Measurements from ENCODE around the gene PLA2G4E.

DNA sequence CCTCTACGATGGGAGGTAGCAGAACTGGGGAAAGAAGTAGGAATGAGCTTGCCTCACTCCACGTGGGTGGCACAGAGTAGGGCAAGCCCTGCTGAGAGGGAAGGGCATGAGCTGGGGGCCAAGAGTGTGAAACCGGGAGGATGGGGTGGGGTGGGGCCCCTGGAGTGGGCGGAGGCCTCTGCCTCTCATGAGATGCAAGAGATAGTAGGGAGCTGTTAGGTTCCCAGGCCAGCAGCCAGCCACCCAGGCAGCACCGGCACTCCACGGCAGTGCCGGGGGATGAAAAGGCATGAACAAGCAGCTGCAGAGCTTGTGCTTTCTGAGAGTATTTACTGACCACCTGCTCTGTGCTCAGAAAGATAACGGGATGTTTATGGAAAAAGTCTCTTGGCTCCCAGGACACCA is 24.4 kb upstream of the PLA2G4E start:
- TF ChIP-seq, protein P1, sequence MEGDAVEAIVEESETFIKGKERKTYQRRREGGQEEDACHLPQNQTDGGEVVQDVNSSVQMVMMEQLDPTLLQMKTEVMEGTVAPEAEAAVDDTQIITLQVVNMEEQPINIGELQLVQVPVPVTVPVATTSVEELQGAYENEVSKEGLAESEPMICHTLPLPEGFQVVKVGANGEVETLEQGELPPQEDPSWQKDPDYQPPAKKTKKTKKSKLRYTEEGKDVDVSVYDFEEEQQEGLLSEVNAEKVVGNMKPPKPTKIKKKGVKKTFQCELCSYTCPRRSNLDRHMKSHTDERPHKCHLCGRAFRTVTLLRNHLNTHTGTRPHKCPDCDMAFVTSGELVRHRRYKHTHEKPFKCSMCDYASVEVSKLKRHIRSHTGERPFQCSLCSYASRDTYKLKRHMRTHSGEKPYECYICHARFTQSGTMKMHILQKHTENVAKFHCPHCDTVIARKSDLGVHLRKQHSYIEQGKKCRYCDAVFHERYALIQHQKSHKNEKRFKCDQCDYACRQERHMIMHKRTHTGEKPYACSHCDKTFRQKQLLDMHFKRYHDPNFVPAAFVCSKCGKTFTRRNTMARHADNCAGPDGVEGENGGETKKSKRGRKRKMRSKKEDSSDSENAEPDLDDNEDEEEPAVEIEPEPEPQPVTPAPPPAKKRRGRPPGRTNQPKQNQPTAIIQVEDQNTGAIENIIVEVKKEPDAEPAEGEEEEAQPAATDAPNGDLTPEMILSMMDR (IDR thresholded peaks at IDR 0.05): no peak
- no peak for TF ChIP-seq POLR2A (IDR thresholded peaks at IDR 0.05)

Measured in right lobe of liver (tissue), 4 donors.